Fibroblast of pulmonary artery (primary cell): ENCODE measurements around the gene ZNF385D.

Experiments used
- DNase-seq: peaks from one replicate; pipeline ENCODE4 v3.0.0-alpha.2; 2010; ENCODE audit warnings: low read depth
- H3K4me3 ChIP-seq: replicated peaks from 2 replicates; pipeline ENCODE4 v1.5.1; 2011; ENCODE audit warnings: low read depth, mild to moderate bottlenecking, control low read depth, low read length, moderate library complexity
- CTCF ChIP-seq: IDR thresholded peaks from 2 replicates; pipeline ENCODE4 v1.5.1; 2011; ENCODE audit warnings: mild to moderate bottlenecking, control low read depth, low read length, inconsistent platforms; ENCODE audit errors: missing control alignments

ZNF385D gene

GRCh38 chr3:21462141-21462540, 288.9 kb downstream of the ZNF385D start:
- H3K4me3 ChIP-seq, result no peak overlapping the region
- TF ChIP-seq CTCF, result no peak
- no peak for DNase-seq

- no peak for DNase-seq
- TF ChIP-seq CTCF, result no peak
- H3K4me3 ChIP-seq, result no peak overlapping the region
Observed at GRCh38 chr3:21457084-21457483, 293.9 kb downstream of the ZNF385D start.

GRCh38 chr3:21449738-21450137, 301.3 kb downstream of the ZNF385D start:
- DNase-seq, result no peak
- no peak overlapping the region for H3K4me3 ChIP-seq
- no peak for TF ChIP-seq CTCF

GRCh38 chr3:21447476-21448151, 303.4 kb downstream of the ZNF385D start:
- peak overlapping the region; percentile 11 for H3K4me3 ChIP-seq
- DNase-seq, result peak; percentile 51
- no peak for TF ChIP-seq CTCF

GRCh38 chr3:21446945-21447475, 304.0 kb downstream of the ZNF385D start:
- TF ChIP-seq CTCF, result no peak
- H3K4me3 ChIP-seq, result peak overlapping the region; percentile 11
- no peak for DNase-seq

GRCh38 chr3:21446027-21446426, 305.0 kb downstream of the ZNF385D start:
- TF ChIP-seq CTCF, result no peak
- H3K4me3 ChIP-seq, result no peak overlapping the region
- no peak for DNase-seq

- no peak for TF ChIP-seq CTCF
- no peak for DNase-seq
- H3K4me3 ChIP-seq, result no peak overlapping the region
Observed at GRCh38 chr3:21441821-21442220, 309.2 kb downstream of the ZNF385D start.
